WI38 (cell line): ENCODE data around the gene OR2V1.
"Not testable (repeated sequence)": the region's sequence is repeated elsewhere in the genome, so short reads cannot be mapped to it uniquely, and the experiment has no call there.

Experiments
- H3K4me3 ChIP-seq: 2 replicates; pipeline ENCODE4 v1.5.1; 2011; ENCODE audit warnings: low read depth, mild to moderate bottlenecking, control low read depth, low read length
- CTCF ChIP-seq: IDR thresholded peaks from 2 replicates; pipeline ENCODE4 v1.5.1; 2012; ENCODE audit warnings: low read depth, mild to moderate bottlenecking, control low read depth, low read length

Gene OR2V1

DNA sequence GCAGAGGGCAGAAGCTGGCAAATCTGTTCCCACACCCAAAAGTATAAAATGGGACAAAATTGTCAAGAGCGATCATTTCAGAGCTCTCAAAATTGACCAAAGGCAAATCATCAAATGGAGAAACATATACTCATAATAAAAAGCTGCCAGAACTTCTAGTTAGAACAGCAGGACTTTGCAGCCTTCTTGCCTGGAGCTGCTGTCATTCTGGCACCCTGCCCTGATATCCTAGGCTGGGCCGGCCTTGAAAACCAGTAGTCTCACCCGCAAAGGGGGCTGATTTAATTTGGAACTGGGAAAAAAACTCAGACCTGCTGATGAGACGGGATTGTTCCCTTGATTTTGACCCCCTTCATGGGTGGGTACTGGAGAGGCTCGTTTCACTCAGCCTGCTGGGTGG, 18.5 kb downstream of the OR2V1 start:
- no peak overlapping the region for H3K4me3 ChIP-seq
- TF ChIP-seq CTCF: no peak

GRCh38 chr5:181111010-181111409, 20.0 kb downstream of the OR2V1 start:
- TF ChIP-seq CTCF: no peak
- no peak overlapping the region for H3K4me3 ChIP-seq

GRCh38 chr5:181109489-181110013, 21.4 kb downstream of the OR2V1 start:
- no peak for TF ChIP-seq CTCF
- H3K4me3 ChIP-seq: no peak overlapping the region

- no peak for TF ChIP-seq CTCF
- no peak overlapping the region for H3K4me3 ChIP-seq
Observed at GRCh38 chr5:181108578-181109165, 22.3 kb downstream of the OR2V1 start.

- H3K4me3 ChIP-seq: no peak overlapping the region
- TF ChIP-seq CTCF: no peak
Observed at GRCh38 chr5:181107699-181108098, 23.3 kb downstream of the OR2V1 start.

DNA sequence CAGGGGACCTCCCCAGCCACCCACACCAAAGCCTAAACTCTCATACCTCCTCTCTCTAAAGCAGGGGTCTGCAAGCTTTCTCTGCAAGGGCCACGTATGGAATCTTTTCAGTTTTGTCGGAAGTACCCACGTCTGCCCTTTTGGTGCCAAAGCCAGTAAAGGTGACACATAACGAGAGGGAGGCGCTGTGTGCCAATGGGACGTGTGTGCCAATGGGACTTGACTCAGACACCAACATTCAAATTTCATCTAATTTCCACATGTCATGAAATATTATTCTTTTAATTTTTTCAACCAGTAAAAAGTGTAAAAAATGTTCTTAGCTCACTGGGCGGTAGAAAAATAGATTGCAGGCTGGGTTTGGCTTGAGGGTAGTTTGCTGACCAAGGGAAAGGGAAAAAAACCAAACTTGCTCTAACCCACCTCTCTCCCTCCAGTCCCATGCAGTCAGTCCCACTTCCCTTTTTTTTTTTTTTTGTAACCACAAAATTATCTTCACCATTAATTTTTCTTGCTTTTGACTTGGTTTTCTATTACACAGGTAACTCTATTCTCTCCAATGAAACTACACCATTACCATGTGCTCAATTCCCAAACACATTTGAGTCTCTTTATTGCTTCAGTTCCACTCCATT, 25.5 kb downstream of the OR2V1 start:
- no peak overlapping the region for H3K4me3 ChIP-seq

GRCh38 chr5:181104606-181105390, 26.2 kb downstream of the OR2V1 start:
- not testable (repeated sequence) for H3K4me3 ChIP-seq

More for the DNA sequence above, 25.5 kb downstream of the OR2V1 start:
- no peak for TF ChIP-seq CTCF

DNA sequence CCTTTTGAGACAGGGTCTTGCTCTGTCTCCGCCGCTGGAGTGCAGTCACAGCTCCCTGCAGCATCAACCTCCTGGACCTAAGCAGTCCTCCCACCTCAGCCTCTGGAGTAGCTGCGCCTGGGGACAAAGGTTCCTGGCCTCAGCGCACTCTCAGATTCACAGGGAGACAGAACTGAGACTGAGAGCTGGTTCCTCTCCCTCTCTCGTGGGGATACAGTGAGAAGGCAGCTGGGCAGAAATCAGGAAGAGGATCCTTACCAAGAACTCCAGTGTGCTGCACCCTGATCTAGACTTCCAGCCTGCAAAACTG, 26.8 kb downstream of the OR2V1 start:
- H3K4me3 ChIP-seq: not testable (repeated sequence)

DNA sequence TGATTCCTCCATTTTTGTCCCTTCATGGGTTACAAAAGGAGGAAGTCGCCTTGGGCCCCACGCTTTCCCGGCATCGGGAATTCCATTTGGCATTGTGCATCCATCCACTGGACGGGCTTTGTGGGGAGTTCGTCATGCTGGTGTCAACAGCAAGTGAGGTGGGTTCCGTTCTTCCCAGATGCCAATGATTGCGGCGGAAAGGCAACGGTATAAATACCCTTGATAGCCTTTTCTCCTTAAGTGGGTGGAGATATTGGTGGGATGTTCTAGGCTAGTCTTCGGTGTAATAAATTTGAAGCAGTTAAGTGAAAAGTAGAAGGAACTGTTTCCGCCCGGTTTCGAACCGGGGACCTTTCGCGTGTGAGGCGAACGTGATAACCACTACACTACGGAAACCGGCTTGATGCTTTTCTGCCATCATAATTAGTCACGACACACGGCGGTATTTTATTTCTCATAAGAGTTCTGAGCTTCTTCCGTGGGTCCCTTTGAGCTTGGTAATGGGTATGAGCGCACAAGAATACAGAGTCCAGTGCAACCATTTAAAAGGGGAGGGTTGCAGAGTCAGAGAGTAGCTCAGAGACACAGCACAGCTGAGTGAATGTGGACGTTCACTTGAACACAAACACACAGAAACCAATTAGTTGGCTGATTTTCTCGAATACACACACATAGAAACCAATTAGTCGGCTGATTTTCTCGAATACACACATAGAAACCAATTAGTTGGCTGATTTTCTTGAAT, 28.9 kb downstream of the OR2V1 start:
- H3K4me3 ChIP-seq: not testable (repeated sequence)

- peak overlapping the region; percentile 24; the same call in 1 of the 2 replicates for H3K4me3 ChIP-seq
Observed at GRCh38 chr5:181101030-181101641, 29.8 kb downstream of the OR2V1 start.
